Activated CD8-positive, alpha-beta memory T cell treated with anti-CD3 and anti-CD28 coated beads for 4 hours (primary cell): Measurements from ENCODE around the gene ENHO.
"Not testable (repeated sequence)": the region's sequence is repeated elsewhere in the genome, so short reads cannot be mapped to it uniquely, and the experiment has no call there.

Source experiments
- DNase-seq, 2 donors: peaks; one replicate each; pipeline ENCODE4 v3.0.0-alpha.2; 2020; ENCODE audit warnings: low read depth in 2 of 2

The ENHO gene

DNA sequence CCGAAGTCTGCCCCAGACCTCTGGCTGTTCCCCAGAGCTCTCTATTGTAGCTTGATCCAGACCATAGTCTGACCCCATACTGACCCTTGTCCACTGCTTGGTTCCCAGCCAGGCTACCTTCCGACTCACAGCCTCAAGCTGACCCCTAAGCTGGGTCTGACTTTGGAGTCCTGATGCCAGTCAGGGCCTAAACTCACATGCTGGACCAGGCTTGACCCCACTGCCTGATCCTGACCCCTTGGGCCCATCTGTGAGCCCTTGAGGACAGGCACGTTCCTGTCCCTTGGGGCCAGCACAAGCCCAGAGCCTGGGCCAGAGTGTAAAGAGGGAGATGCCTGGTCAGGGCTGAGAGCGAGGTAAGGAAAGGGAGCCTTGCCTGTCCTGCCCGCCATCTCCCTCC lies 32.7 kb upstream of the ENHO start:
- no peak for DNase-seq

DNA sequence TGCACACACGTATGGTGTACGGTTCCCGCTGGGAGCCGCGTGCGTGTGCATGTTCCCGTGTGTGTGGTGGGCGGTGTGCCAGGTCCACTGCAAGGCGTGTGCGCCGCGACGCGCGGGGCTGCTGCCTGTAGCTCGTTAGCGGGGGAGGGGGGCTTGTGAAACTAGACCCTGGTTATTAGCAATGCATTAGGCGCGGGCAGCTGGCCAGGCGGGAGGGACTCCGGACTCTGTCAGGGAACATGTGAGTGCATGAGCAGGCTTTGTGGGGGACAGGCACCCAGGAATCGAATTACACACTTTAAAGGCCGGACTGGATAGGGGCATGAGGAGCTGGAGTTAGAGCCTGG lies 32.2 kb upstream of the ENHO start:
- no peak for DNase-seq

DNA sequence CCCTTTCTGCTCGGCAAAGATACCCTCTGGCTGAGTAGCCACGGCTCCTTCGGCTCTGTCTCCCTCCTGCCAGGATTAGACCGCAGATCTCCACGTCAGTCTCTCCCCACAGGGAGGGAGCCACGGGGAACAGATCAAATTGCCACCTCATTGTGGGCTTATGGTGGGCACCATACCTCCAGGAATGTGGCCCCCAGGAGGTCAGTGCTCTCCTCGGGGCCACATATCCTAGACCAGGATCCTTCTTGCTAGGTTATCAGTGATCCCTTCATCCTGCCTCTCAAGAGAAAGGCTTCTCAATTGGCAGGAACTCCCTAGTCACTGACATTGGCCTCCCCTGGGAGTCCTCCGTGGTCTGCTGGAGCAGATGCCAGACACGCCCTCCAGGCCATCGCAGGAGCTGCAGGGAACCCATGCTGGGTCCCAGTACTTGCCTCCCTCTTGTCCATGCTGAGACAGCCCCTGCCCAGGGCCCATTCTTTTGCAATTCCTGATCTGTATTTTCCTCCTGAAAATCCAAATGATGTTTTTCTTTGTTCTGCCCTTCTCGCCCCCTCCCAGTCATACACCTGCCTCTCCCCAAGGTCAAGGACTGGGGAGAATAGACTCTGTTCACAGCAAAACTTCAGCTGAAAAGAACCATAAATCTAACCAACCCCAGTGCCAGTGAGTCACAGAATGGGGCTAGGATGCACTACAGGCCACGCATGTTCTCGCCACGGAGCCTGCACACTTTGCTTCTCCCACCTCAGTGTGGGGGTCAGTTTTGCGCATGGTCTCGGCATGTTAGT lies 31.6 kb upstream of the ENHO start:
- no peak for DNase-seq

DNA sequence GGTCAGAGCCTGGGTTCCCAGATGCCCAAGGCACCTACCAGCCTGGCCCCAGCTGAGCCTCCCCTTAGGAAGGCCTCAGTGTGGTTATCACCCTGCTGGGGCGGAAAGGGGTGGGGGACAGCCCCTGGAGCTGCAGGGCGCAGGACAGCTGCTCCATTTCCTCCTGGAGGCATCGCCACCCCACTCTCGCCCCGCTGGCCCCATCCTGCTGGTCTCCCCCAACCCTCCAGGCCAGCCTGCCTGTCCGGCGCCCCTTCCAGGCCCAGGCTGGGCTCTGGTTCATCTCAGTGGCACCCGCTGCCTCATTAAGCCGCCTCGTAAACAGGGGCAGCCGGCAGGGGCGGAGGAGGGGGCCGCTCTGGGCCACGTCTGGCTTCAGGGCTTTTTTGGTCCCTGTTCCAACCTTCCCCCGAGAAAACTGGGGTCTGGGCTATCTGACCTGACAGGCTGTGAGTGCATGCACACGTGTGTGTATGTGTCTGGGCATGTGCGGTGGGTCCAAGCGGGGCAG lies 30.8 kb upstream of the ENHO start:
- no peak for DNase-seq

DNA sequence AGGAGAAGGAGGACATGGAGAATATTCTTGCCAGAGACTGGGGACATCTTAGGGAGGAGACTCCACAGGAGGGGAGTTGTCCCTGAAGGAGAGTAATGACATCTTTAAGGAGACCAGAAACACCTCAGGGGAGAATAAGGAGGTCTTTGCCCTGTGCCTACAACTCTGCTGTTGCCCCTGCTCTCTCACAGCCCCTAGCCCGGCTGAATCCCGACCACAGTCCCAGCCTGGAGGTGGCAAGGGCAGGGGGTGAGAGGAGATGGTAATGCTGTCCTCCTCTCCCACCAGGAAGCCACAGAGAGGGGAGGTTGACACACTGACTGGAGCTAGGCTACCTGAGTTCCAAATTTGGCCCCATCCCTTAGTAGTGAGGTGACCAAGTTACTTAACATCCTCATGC lies 30.2 kb upstream of the ENHO start:
- no peak for DNase-seq

DNA sequence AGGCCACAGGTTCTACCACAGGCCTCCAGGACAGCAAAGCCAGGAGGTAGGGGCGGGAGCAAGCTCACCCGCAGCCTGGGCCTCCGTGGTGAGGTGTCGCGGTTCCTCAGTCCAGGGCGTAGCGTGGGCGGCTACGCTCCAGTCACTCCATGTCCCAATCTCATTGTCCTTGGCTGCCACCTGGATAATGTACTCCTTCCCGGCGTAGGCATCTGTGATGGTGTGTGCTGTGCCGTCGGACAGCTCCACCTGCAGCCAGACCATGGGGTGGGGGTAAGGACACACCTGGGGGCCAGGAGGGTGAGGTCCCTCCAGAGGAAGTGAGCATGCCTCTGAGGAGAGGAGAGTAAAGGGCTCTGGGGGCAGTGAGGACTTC lies 29.8 kb upstream of the ENHO start:
- DNase-seq, result no peak

DNA sequence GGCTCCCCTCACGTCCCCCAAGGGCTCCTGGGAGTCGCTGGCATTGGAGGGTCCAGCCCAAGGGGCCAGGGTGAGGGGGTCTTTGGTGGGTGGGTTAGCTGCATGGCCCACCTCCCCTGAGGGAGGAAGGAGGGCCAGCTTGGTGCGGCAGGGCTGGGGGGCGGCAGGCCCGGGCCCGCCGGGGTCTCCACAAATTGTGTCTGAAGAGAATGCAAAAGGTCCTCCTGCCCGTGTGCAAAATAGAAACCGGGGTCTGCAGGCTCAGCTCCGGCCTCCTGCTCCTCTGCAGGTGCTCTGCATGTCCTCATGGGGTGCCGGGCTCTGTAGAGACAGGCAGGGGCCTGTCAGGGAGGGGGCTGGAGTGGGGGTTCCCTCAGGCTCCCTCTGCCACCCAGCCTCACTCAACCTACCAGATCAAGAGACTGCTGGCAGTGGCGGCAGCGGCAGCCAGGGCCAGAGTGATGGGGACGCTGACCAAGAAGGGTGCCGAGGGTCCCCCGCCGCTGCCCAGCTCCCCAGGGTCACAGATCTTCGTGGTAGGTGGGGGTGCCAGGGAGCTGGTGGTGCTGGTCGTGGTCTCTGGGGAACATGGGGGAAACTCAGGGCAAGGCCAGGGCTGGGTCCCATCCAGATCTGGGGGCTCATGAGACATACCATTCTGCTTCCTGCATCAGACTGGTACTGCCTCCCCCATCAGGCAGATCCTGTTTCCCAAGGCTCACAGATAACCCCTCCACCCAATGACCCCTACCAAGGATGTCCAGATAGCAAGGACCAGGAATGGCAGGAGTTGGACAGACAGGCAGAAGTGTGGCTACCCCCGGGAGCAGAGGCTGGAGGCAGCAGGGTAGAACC lies 29.2 kb upstream of the ENHO start:
- DNase-seq, result no peak

DNA sequence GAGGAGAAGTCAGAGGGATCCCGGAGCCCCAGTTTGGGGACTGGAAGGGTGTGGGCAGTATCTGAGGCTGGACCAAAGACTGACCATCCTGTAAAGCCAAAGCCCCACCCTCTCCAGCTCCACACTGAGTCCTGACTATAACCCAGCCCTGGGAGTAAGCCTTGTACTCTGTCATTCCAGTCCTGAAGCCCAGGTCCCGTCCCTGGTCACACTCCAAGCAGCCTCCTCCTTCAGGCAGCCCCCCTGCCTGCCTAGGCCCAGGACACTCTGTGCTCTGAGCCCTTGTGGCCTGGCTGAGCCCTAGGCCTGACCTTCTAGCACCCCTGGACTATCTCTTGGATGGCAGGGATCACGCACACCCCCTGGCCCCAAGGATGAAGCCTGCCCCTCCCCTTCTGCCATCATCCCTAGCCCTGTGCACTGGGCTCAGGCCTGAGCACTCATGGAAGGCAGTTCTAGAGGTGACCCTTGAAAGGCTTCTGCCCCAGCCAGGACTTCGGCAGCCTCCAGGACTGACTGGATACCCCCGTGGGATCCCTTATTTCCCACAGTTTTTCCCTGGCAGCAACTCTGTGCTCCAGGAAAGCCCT lies 28.0 kb upstream of the ENHO start:
- no peak for DNase-seq

DNA sequence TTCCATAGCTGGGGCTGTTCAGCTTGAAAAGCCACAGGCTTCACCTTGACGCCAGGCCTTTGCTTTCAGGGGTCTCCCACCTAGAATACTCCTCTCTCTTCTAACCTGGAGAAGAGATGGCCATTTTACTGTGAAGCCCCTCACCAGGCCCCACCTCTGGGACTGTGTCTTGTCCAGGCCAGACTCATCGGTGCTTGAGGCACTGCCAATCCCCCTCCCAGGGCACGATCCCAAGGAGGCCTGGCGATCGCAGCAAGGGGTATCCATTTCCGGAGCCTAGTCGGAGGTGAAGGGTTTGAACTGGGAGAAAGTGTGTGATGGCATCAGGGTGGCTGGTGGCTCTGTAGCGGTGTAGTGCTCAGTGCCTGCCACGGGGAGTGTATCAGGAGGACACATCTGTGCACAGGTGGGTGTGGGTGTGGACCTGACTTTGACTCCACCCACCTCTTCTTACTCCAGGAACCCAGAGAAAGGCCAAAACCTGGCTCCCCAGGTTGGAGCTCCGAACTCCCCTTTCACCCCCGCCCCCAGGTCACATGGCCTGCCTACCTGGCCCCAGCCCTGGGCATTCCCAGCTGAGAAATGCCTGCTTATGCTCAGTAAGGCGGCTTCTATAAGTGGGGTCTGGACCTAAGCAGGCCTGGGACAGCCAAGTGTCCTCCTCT lies 27.4 kb upstream of the ENHO start:
- DNase-seq, result no peak

DNA sequence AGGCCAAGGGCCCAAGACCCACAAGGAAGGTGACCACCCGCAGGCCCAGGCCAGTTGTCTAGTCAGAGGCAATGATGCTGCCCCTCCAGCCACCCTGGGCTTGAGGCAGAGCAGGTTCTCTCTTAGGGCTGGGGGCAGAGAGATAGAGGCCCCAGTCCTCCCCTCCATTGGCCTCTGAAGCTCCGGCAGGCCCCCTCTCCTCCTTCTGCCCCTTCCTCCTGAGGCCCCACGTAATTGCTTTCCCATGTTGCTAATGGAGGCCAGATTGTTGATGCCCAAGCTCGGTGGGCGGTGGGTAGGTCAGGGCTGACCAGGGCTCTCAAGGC lies 26.6 kb upstream of the ENHO start:
- DNase-seq, result no peak

DNA sequence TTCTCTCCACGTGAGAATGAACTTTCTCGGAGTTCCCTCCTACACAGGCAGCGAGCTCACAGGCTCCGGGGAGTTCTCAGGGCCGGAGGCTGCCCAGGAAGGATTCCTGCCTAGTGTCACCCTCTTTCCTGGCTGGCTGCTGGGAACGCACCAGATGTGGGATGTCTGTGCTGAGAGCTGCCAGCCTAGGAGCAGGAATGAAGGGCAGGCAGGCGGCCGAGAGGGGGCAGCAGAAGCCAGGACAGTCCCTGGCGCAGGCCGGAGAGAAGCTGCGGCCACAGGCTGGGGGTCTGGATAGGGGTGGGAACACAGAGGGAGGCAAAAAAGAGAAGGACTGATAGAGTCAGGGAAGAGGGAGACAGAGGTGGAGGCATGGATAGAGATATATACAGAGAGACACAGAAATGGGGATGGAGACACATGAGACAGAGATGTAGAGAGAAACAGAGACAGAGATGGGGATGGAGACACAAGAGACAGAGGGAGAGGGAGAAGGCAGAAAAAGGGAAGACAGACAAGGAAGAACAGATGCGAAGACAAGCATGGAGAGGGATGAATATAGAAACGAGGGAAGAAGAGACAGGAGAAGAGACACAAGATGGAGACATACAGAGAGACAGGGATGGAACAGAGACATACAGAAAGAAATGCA lies 25.3 kb upstream of the ENHO start:
- no peak for DNase-seq

DNA sequence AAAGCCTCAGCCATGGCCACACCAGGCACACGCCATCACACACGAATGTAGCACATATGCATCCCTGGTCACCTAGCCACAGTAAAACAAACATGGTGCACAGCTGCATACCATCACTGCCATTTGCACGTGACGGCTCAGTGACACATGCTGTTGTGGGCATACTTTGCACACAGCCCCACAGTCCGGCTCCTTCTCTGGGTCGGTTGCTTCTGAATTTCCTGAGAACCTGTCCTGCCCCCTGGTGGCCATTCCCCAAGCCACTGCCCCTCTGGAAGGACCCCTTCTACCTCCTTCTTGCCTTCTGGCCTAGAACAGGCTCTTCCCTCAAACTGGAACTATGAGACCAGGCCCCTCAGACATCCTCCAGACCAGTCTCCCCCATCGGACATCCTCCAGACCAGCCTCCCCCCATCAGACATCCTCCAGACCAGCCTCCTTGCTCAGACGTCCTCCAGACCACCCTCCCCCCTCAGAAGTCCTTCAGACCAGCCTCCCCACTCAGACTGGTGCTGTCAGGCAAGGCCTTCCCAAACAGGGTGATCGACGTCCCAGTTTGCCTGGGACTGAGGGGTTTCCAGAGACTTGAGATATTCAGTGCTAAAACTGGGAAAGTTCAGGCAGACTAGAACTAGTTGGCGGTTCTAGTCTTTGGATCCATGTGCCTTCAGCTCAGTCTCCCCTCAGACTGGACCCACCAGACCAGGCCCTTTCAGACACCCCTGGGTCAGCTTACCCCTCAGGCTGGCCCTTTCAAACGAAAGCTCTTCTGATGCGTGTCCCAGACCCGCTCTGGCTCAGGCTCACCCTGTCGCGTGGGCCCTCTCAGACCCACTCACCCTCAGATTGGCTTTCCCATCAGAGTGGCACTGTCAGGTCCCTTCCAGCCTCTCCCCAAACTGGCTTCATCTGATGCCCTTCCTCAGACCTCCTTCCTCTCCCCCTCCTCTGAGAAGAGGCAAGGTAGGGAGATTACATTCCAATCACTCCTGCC lies 24.3 kb upstream of the ENHO start:
- DNase-seq, result no peak

DNA sequence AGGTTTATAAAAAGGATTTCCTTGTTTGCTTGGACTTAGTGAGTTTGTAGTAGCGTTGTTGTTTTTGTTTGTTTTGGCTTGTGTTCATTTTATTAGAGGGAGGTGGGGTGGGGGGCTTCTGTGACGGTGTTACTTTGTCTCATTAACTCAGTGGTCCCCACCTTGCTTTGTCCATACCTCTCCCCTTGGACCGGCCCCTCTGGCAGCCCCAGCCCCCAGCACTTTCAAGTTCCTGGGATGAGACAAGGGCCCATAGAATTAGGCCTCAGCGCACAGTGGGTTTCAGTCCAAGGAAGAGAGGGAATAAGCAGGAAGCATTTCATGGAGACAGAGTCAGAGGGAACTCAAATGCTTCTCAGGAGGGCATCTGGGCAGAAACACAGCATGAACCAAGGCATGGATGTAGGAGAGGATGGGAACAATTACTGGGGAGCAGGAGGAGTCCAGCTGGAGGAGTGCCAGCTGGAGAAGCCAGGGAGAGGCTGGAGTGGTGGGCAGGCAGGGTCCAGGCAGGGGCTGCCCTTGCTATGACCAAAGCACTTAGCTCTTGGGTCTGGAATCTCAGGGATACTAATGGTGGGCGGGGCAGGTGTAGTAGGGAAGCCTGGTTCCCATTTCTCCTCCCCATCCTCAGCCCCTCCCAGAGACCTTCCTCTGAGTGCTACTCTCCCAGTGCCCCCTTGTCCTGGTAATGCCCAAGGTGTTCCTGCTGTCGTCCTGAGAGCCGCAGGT lies 23.5 kb upstream of the ENHO start:
- no peak for DNase-seq

DNA sequence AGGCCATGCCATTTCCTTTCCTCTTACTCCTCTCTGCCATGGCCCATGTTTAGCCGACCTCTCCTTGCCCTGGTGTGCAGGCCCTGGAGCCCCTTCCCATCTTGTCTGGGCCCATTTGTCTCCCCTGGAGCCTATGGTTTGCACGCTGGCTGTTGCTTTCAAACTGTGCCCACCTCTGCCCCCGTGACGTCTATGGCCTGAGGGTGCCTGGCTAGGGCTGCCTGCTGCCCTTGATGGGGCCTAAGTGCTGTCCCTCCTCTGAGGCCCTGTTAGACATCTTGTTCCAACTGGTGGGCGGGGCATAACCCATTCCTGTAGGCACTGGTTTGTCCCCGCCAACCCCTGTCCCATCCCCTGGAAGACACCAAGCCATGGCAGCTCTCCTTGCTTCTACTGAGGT lies 22.7 kb upstream of the ENHO start:
- DNase-seq, result no peak

DNA sequence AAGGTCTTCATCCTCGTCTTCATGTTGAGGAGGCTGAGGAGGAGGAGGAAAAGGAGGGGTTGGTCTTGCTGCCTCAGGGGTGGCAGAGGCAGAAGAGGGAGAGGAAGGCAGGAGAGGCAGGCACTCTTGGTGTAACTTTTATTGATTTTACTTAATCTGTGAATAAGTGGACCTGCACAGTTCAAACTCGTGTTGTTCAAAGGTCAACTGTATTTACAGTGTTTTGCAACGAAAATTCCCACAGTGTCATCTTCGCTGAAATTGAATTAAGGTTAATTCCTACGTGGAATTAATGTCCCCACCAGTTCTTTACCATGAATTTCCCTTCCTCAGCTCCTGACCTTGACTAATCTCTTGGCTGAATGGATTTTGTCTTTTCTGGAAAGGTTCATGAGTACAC lies 21.2 kb upstream of the ENHO start:
- DNase-seq, result no peak

DNA sequence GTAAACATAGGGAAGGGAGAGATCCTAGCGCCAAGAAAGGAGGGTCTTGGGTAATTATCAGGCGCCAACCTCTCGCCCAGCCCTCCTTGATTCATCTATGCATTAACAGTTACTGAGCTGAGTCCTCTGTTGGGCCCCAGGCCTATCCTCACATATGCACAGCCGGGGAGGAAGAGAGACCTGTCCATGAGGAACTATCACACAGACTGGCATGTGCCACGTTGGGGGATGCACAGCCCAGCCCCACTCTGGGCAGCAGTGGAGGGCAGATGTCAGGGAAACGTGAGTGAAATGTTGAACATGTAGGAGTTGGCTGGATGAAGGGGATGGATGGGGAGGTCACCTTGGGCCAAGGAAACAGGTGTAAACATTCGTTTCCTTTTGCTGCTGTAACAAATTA lies 18.8 kb upstream of the ENHO start:
- DNase-seq, result no peak

DNA sequence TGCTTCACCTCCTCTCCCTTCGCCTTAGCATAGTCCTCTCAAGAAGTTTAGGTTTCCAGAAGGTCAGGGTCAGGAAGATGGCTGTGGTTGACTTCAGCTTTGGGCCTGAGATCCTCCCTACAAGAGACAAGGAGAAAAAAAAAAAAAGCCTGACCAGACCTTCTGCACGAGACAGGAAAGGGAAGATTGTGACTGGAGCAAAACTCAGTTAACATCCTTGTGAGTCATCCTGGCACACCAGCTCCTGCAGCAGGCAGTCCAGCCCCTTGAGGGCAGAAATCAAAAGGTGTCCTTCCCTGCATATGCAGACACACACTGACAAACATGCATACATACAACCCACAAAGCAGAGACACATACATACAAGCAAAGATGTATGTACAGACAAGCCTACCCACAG lies 18.0 kb upstream of the ENHO start:
- DNase-seq, result no peak

DNA sequence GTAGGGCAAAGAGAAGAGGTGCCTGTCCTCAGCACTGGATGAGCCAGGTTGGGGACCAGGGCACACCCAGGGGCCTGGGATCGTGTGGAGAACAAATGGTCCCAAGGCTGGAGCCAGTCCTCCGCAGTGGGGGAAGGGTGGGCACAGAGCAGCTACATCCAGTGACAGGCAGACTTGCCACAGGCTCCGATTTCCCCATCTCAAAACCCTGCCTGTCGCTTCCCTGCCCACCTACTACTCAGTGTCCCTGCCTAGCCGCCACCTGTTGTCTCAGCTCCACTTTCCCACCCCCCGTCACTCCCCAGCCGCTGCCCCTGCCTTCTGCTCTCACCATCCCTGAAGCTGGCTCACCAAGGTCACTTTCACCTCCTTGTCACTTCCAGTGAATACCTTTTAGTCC lies 13.9 kb upstream of the ENHO start:
- DNase-seq, result no peak

DNA sequence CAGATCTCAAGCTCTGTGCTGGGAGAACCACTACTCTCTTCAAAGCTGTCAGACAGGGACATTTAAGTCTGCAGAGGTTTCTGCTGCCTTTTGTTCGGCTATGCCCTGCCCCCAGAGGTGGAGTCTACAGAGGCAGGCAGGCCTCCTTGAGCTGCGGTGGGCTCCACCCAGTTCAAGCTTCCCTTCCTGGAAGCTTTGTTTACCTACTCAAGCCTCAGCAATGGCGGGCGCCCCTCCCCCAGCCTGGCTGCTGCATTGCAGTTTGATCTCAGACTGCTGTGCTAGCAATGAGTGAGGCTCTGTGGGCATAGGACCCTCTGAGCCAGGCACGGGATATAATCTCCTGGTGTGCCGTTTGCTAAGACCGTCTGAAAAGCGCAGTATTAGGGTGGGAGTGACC lies 9.3 kb upstream of the ENHO start:
- not testable (repeated sequence) for DNase-seq

DNA sequence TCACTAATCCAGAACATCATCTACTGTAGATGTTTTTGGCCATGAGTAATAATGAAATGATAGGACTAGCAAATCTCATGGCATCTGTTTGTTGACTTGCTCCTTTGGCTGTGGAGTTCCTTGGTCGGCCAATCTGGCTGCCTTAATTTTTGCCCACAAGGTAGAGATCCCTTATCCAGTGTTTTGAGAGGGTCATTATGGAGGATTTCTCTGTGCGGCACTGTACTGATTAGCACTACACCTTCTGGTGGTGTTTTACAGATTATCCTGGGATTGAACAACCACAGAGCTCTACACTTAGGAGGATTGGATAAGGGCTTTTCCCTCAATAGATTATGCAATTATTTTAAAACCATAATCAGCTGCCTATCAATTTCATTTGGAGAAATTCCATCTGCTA lies 3.2 kb upstream of the ENHO start:
- no peak for DNase-seq
